Measurements from ENCODE around the gene MUC2.

The MUC2 gene

GRCh38 chr11:1088927-1089737 is 14.5 kb downstream of the MUC2 start:
- no peak for DNase-seq

GRCh38 chr11:1089738-1090599 is 15.3 kb downstream of the MUC2 start:
- no peak for DNase-seq

GRCh38 chr11:1090600-1091331 is 16.1 kb downstream of the MUC2 start:
- DNase-seq: no peak

- no peak for DNase-seq
These were observed 16.8 kb downstream of the MUC2 start for GRCh38 chr11:1091332-1092083.

GRCh38 chr11:1092145-1092670 is 17.5 kb downstream of the MUC2 start:
- DNase-seq: no peak

- no peak for DNase-seq
These were observed 18.2 kb downstream of the MUC2 start for GRCh38 chr11:1092919-1093318.

GRCh38 chr11:1099519-1100355 is 25.1 kb downstream of the MUC2 start:
- no peak for DNase-seq

GRCh38 chr11:1100417-1101245 is 26.0 kb downstream of the MUC2 start:
- no peak for DNase-seq

- no peak for DNase-seq
These were observed 26.8 kb downstream of the MUC2 start for GRCh38 chr11:1101318-1102089.

GRCh38 chr11:1102221-1102971 is 27.7 kb downstream of the MUC2 start:
- no peak for DNase-seq

- no peak for DNase-seq
These were observed 28.3 kb downstream of the MUC2 start for GRCh38 chr11:1102996-1103395.

- no peak for DNase-seq
These were observed 29.0 kb downstream of the MUC2 start for GRCh38 chr11:1103401-1104360.

- no peak for DNase-seq
These were observed 29.9 kb downstream of the MUC2 start for GRCh38 chr11:1104411-1105182.

- no peak for DNase-seq
These were observed 30.5 kb downstream of the MUC2 start for GRCh38 chr11:1105183-1105565.

GRCh38 chr11:1106387-1106786 is 31.7 kb downstream of the MUC2 start:
- DNase-seq: no peak

GRCh38 chr11:1107316-1108245 is 32.9 kb downstream of the MUC2 start:
- DNase-seq: no peak

Measured in NCI-H1930 (cell line).